Osteocyte (in vitro differentiated cells): ENCODE data around the gene FHIT. TPM values are rescaled to one million over a fixed set of nuclear protein-coding genes. Genes with fewer than 3 reads are reported as not detected.

ENCODE experiments used
- DNase-seq: peaks from one replicate; pipeline ENCODE4 v3.0.0; 2021; ENCODE audit warnings: mixed read lengths; ENCODE audit not compliant: unreplicated experiment; ENCODE audit errors: extremely low spot score
- H3K27ac Mint-ChIP-seq: one replicate; pipeline ENCODE4 v1.8.0; 2021; ENCODE audit warnings: mild to moderate bottlenecking, mixed read lengths; ENCODE audit not compliant: unreplicated experiment
- H3K27me3 Mint-ChIP-seq: one replicate; pipeline ENCODE4 v1.8.0; 2021; ENCODE audit warnings: mixed read lengths; ENCODE audit not compliant: unreplicated experiment
- H3K36me3 Mint-ChIP-seq: one replicate; pipeline ENCODE4 v1.8.0; 2021; ENCODE audit warnings: mixed read lengths; ENCODE audit not compliant: unreplicated experiment
- H3K4me1 Mint-ChIP-seq: one replicate; pipeline ENCODE4 v1.8.0; 2021; ENCODE audit warnings: mixed read lengths; ENCODE audit not compliant: unreplicated experiment
- H3K4me3 Mint-ChIP-seq: one replicate; pipeline ENCODE4 v1.8.0; 2021; ENCODE audit warnings: mild to moderate bottlenecking, moderate library complexity, mixed read lengths; ENCODE audit not compliant: unreplicated experiment
- H3K9me3 Mint-ChIP-seq: one replicate; pipeline ENCODE4 v1.8.0; 2021; ENCODE audit warnings: mixed read lengths; ENCODE audit not compliant: unreplicated experiment
- total RNA-seq: library from RNA; stranded (reverse); gene quantifications from 2 replicates; pipeline ENCODE4 v1.2.1, GENCODE V29; 2021
- TF ChIP-seq, protein P1 (sequence below): fragments of 200-600 bp; sonication (generic); IDR thresholded peaks from 2 replicates; pipeline ENCODE4 v1.5.0; 2021; ENCODE audit warnings: antibody characterized with exemption, mild to moderate bottlenecking, moderate library complexity

The FHIT gene
- total RNA-seq, 1 donor from 2014 or later, result 2.3 TPM

GRCh38 chr3:59998058-59998457 lies 1253.2 kb downstream of the FHIT start:
- no peaks in the 10 kb centered on the region for H3K9me3 Mint-ChIP-seq
- no peak for DNase-seq

GRCh38 chr3:59997583-59997982 lies 1253.7 kb downstream of the FHIT start:
- Mint-ChIP-seq H3K4me1 (peaks cover 6% of the 10 kb centered on the region), H3K36me3 (no peaks in the 10 kb centered on the region), H3K9me3 (no peaks in the 10 kb centered on the region), H3K27ac (no peak overlapping the region), H3K27me3 (peaks cover 10% of the 10 kb centered on the region), H3K4me3 (no peak overlapping the region)
- TF ChIP-seq, protein P1, sequence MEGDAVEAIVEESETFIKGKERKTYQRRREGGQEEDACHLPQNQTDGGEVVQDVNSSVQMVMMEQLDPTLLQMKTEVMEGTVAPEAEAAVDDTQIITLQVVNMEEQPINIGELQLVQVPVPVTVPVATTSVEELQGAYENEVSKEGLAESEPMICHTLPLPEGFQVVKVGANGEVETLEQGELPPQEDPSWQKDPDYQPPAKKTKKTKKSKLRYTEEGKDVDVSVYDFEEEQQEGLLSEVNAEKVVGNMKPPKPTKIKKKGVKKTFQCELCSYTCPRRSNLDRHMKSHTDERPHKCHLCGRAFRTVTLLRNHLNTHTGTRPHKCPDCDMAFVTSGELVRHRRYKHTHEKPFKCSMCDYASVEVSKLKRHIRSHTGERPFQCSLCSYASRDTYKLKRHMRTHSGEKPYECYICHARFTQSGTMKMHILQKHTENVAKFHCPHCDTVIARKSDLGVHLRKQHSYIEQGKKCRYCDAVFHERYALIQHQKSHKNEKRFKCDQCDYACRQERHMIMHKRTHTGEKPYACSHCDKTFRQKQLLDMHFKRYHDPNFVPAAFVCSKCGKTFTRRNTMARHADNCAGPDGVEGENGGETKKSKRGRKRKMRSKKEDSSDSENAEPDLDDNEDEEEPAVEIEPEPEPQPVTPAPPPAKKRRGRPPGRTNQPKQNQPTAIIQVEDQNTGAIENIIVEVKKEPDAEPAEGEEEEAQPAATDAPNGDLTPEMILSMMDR, result no peak
- no peak for DNase-seq

More at GRCh38 chr3:59998058-59998457, 1253.2 kb downstream of the FHIT start:
- Mint-ChIP-seq H3K27ac (no peak overlapping the region), H3K4me1 (peaks cover 6% of the 10 kb centered on the region), H3K27me3 (peaks cover 10% of the 10 kb centered on the region), H3K4me3 (no peak overlapping the region), H3K36me3 (no peaks in the 10 kb centered on the region)
- TF ChIP-seq, protein P1, result no peak

DNA sequence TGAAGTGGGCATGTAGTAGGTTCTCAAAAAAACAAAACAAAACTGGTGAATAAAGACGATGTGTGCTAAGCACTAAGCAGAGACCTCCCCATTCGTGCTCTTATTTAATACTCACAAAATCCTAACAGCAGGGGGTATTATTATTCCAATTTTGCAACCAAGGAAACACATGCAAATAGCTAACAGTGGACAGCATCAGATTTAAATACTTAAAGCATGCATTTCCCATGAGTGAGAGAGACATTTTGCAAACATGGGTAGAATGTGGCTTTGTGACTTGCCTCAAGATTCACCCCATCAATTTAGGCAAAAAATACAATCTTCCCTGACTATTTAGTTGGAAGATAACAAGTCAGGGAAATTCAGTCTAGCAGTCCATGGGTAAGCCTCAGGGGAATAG lies 1255.2 kb downstream of the FHIT start:
- no peak for DNase-seq
- Mint-ChIP-seq H3K4me3 (no peak overlapping the region), H3K27ac (no peak overlapping the region), H3K4me1 (peaks cover 6% of the 10 kb centered on the region), H3K27me3 (peaks cover 18% of the 10 kb centered on the region), H3K36me3 (no peaks in the 10 kb centered on the region), H3K9me3 (no peaks in the 10 kb centered on the region)
- TF ChIP-seq, protein P1, result no peak

DNA sequence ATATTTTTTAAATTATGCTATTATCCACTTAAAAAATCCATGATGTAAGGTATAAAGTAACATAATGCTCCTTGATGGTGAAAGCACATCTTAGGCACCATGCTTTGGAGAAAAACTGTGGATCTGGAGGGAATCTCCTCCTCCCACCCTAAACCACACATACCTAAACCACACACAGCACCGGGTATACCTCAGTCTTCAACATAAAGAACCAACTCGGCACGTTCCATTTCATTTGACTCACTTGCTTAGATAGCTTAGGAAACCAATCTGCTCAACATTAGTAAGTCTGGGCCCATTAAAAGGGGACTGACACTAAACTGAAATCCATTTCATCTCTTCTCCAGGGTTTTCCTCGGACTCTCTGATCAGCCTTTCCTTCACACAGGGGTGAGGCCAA lies 1255.7 kb downstream of the FHIT start:
- no peaks in the 10 kb centered on the region for H3K9me3 Mint-ChIP-seq

GRCh38 chr3:59994732-59995304 lies 1256.4 kb downstream of the FHIT start:
- no peaks in the 10 kb centered on the region for H3K36me3 Mint-ChIP-seq
- TF ChIP-seq, protein P1, result no peak
- no peaks in the 10 kb centered on the region for H3K9me3 Mint-ChIP-seq
- peaks cover 6% of the 10 kb centered on the region for H3K4me1 Mint-ChIP-seq
- peaks cover 18% of the 10 kb centered on the region for H3K27me3 Mint-ChIP-seq
- DNase-seq, result no peak
- H3K27ac Mint-ChIP-seq, result no peak overlapping the region
- no peak overlapping the region for H3K4me3 Mint-ChIP-seq

More for the DNA sequence above, 1255.7 kb downstream of the FHIT start:
- H3K27ac Mint-ChIP-seq, result no peak overlapping the region
- TF ChIP-seq, protein P1, result no peak
- H3K36me3 Mint-ChIP-seq, result no peaks in the 10 kb centered on the region
- H3K4me3 Mint-ChIP-seq, result no peak overlapping the region
- no peak for DNase-seq
- H3K4me1 Mint-ChIP-seq, result peaks cover 6% of the 10 kb centered on the region
- peaks cover 18% of the 10 kb centered on the region for H3K27me3 Mint-ChIP-seq
